ENCODE data around the gene STAT6. TPM values are rescaled to one million over a fixed set of nuclear protein-coding genes. Genes with fewer than 3 reads are reported as not detected.

Gene STAT6
- total RNA-seq, 1 donor from 2014 or later: 164 TPM

GRCh38 chr12:57104292-57104910 is 6.8 kb downstream of the STAT6 start:
- no peak for DNase-seq (ENCODE audit: low spot score)

- DNase-seq (ENCODE audit: low spot score): no peak
Observed at GRCh38 chr12:57103856-57104255, 7.3 kb downstream of the STAT6 start.

DNA sequence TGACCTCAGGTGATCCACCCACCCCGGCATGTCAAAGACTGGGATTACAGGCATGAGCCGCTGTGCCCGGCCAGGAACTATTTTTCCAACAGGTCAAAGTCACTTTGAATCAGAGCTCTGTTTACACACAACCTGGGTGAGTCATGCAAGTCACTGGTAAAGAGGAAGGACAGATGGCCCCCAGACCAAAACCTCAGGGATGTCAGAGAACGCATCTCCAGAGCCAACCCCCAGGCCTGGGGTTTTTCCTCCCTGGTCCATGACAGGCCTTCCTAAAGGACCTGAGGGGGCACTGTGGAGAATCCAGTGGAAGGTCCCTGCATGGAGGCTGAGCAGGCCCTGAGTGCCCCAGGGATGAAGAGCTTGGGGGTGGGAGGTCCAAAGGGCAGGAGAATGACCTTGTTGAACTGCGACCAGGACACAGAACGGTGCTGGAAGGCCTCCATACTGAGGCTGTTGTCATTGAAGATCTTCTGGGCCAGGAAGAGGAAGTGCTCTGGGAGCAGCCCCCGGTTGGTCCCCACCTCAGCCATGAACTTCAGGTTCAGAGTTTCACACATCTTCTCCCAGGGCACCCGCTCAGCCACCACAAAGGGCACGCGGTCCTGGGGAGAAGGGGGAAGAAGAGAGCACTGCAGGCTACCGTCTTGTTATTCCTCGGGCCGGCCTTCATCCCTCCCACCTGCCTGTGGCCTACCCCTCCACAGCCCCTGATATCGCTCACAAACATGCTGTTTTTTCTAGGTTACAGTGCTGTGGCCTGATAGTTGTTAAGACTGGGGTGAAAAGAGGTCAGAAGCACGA is 9.1 kb downstream of the STAT6 start:
- DNase-seq (ENCODE audit: low spot score): no peak

GRCh38 chr12:57099766-57100165 is 11.4 kb downstream of the STAT6 start:
- DNase-seq (ENCODE audit: low spot score): no peak

- DNase-seq (ENCODE audit: low spot score): no peak
Observed at GRCh38 chr12:57099047-57099714, 12.0 kb downstream of the STAT6 start.

DNA sequence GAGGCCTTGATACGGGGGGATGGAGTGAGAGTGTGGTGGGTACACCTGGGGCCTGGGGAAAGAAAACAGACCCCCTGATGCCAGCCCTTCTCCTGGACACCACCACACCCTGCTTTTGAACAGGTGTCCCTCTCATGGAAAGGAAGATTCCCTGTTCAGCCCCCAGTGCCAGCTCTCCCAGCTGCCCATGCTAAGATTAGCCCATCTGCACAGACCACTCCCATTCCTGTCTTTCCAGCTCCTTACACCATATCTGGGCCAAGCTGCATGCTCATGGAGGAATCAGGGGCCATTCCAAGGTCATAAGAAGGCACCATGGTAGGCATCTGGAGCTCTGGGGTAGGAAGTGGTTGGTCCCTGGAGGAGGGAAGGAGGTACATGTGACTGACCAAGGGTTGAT is 12.6 kb downstream of the STAT6 start:
- no peak for DNase-seq (ENCODE audit: low spot score)

GRCh38 chr12:57097554-57097835 is 13.7 kb downstream of the STAT6 start:
- DNase-seq (ENCODE audit: low spot score): no peak

- DNase-seq (ENCODE audit: low spot score): no peak
Observed at GRCh38 chr12:57096748-57097553, 14.2 kb downstream of the STAT6 start.

GRCh38 chr12:57096099-57096572 is 15.0 kb downstream of the STAT6 start:
- DNase-seq (ENCODE audit: low spot score): no peak

DNA sequence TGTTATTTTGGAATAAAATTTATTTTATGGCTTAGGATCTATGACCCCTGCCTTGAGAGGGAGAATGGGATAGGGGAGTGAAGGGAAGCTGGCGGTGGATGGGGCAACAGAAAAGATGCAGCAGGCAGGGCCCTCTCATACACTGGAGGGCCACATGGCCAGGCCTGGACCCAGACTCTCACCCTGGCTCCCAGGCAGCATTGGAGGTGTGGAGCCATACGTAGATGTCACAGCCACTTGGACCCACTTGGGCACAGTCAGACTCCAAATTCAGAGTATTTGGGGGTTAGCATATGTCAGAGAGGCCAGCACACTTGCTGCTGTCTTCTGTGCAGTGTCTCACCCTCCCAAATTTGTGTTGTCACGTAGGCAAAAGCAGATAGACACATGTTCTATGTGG is 15.7 kb downstream of the STAT6 start:
- DNase-seq (ENCODE audit: low spot score): no peak

GRCh38 chr12:57094208-57095160 is 16.7 kb downstream of the STAT6 start:
- DNase-seq (ENCODE audit: low spot score): no peak

- no peak for DNase-seq (ENCODE audit: low spot score)
Observed at GRCh38 chr12:57093415-57094207, 17.6 kb downstream of the STAT6 start.

GRCh38 chr12:57092876-57093414 is 18.2 kb downstream of the STAT6 start:
- no peak for DNase-seq (ENCODE audit: low spot score)

DNA sequence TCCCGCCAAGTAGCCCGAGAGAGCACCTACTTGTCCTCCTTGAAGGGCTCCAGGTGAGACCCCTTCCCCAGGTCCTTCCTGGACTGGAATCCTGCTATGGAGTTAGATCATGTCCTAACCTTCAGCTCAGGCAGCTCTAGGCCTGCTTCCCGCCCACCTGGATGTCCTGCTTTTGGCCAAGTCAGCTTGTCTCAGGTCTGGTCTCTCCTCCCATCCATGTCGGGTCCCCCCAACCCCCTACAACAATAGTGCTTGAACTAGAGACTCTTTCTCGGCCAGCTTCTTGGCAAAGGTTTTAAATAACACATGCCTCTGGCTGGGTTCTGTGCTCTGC is 18.7 kb downstream of the STAT6 start:
- no peak for DNase-seq (ENCODE audit: low spot score)

- no peak for DNase-seq (ENCODE audit: low spot score)
Observed at GRCh38 chr12:57091638-57092528, 19.3 kb downstream of the STAT6 start.

- no peak for DNase-seq (ENCODE audit: low spot score)
Observed at GRCh38 chr12:57090924-57091637, 20.1 kb downstream of the STAT6 start.

DNA sequence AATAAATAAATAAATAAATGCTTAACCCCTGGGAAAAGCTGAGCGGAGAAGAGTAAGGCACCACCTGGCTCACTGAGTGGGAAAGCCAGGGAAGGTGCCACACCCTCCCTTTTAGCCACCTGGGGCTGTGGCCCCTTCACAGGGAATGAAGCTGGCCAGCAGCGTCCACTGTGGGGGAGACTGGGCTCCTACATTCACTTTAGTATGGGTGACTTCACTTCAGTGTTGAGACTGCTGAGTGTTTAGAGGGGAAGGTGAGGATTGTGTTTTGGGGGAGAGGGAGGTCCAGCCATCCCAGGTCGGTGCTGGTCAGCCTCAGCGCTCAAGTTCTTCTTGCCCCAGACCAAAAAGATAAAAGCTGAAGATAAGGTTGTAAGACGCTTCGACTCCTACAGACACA is 20.7 kb downstream of the STAT6 start:
- no peak for DNase-seq (ENCODE audit: low spot score)
